Omental fat pad (tissue), 4 donors: ENCODE data around the gene CDT1. TPM values are rescaled to one million over a fixed set of nuclear protein-coding genes. Genes with fewer than 3 reads are reported as not detected.

ENCODE experiments used
- ATAC-seq: fragments of 150-250 bp; one replicate; pipeline ENCODE4 v1.9.1; 2016; ENCODE audit warnings: mild to moderate bottlenecking, moderate library complexity; ENCODE audit not compliant: low FRiP score
- DNase-seq: peaks from one replicate; pipeline ENCODE4 v3.0.0-alpha.2; 2019; ENCODE audit warnings: low spot score
- CTCF ChIP-seq, 3 donors: fragments of 450-650 bp; IDR thresholded peaks; one replicate each; pipeline ENCODE4 v1.5.1; 2016 to 2017; ENCODE audit warnings: antibody characterized with exemption in 3 of 3, mild to moderate bottlenecking in 3 of 3, moderate library complexity in 2 of 3
- total RNA-seq, 4 donors: library from RNA; depleted of rRNA; stranded (reverse); fragments of >200 nt; gene quantifications; one replicate each; pipeline ENCODE4 v1.1.0, GENCODE V29; 2016

The CDT1 gene
- total RNA-seq, 4 donors from 2014 or later: 0.19 to 3.5 (median 1.6) TPM

DNA sequence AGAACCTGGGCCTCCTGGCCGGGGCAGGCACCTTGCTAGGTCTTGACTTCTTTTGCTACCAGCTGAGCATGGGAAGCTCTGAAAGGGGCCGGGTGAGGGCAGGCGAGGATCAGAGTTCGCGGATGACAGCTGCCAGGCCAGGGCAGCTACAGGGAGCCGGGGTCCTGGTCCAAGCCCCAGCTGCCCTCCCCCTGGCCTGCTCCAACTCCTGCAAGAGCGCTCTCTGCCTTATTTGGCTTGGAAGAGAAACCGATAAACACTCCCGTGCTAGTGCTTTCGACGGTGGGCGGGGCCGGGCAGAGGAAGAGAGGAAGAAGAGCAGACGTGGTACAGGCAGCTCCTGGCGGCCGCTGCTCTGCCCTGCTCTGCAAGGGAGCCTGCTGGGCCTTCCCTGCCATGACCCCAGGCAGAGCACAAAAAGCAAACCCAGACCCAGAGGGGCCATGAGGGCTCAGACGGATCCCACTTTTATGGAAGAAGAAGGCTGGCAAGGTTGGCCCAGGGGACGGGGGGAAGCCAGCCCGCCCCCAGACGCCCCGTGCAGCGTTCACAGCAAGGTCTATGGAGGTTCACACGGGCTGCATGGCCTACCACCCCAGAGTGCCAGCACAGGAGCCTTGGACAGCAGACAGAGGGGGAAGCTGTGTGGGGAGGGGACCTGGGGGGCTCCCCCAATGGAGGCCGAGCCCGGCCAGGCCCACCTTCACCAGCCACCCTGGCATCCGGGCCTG lies 44.2 kb upstream of the CDT1 start:
- DNase-seq: no peak
- peak; percentile 48 for ATAC-seq
- TF ChIP-seq CTCF (IDR thresholded peaks at IDR 0.05): no peak

DNA sequence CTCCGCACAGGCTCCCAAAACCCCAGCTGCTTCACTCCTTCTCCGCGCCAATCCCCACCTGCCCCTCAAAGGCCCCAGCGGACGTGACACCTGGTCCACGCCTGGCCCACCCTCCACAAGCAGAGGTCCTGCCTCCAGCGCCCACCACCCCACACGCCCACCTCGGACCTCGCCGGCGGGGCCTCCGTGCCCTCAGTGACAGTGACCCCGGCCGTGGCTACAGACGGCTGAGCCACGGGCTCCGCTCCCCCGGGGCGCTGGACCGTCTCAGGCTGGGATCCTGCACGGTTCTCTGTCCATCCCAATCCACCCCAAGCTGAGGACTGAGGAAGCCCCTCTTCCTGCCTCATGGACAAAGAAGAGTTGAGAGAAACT lies 43.6 kb upstream of the CDT1 start:
- ATAC-seq (no peak), DNase-seq (no peak)
- TF ChIP-seq CTCF (IDR thresholded peaks at IDR 0.05): no peak

DNA sequence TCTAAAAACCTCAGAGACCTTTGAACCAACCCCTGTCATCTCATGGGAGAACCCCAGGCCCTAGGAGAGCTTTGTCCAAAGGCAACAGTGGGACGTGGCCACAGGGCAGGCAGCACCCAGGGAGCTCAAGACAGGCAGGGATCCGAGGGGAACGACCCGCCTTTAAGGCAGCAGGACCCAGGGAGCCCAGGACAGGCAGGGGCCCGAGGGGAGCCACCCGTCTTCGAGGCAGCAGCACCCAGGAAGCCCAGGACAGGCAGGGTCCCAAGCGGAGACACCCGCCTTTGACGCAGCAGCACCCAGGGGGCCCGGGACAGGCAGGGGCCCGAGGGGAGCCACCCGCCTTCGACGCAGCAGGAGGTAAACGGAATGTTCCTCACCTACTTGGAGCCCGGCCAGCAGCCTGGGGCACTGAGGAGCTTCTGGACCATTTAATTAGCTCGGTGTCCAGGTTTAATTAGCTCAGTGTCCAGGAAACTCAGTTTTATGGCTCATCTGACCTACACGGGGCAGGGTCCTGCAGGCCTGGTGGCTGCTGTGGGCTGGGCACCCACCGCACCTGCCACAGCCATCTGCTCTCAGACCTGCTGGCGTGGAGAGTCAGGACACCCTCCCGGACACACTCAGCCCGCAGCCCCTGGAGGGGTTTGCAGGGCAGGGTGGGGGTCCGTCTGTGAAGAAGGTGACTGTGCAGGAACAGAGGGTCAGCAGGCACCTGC lies 43.0 kb upstream of the CDT1 start:
- no peak for ATAC-seq
- no peak for TF ChIP-seq CTCF (IDR thresholded peaks at IDR 0.05)
- no peak for DNase-seq

- no peak for DNase-seq
- ATAC-seq: no peak
- no peak for TF ChIP-seq CTCF (IDR thresholded peaks at IDR 0.05)
Measured at GRCh38 chr16:88761143-88761534, 42.5 kb upstream of the CDT1 start.

- no peak for DNase-seq
- ATAC-seq: no peak
- no peak for TF ChIP-seq CTCF (IDR thresholded peaks at IDR 0.05)
Measured at GRCh38 chr16:88761830-88762229, 41.8 kb upstream of the CDT1 start.

DNA sequence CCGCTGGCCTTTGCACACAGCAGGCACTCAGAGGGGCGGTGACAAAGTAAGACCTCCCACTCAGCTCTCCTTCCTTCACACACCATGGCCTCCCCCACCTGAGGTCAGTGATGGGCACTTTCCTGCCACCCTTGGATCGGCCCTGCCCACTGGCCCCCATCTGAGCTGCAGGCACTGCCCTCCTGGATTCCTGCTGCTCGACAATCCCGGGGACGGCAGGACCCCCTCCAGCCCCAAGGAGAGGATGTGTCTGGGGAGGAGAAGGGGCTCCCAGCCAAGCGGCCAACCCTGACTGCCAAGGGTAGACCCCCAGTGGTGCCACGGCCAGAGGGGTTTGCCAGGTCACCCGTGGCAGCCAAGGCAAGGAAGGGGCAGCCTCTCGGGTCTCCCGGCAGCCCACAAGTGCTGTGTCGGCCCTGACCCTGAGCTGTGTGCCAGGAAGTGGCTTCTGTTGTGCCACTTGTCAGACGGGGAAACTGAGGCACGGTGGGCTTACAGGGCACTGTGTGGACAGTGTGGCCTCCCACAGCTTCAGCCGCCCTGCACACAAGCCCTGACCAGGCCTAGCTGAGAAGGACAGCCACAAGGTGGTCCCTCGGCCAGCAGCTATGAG lies 41.2 kb upstream of the CDT1 start:
- ATAC-seq: no peak
- DNase-seq: no peak
- TF ChIP-seq CTCF (IDR thresholded peaks at IDR 0.05): no peak
